Activated naive CD8-positive, alpha-beta T cell (primary cell): ENCODE measurements around the gene SLC38A2.
"Not testable (repeated sequence)": the region's sequence is repeated elsewhere in the genome, so short reads cannot be mapped to it uniquely, and the experiment has no call there.

Experiments used
- H3K27ac Mint-ChIP-seq: one replicate; pipeline ENCODE4 v1.8.0; 2021; ENCODE audit warnings: mixed read lengths
- H3K27me3 Mint-ChIP-seq: one replicate; pipeline ENCODE4 v1.8.0; 2021; ENCODE audit warnings: mixed read lengths
- H3K36me3 Mint-ChIP-seq: one replicate; pipeline ENCODE4 v1.8.0; 2021; ENCODE audit warnings: mixed read lengths
- H3K4me1 Mint-ChIP-seq: one replicate; pipeline ENCODE4 v1.8.0; 2021; ENCODE audit warnings: low read depth, mixed read lengths
- H3K4me3 Mint-ChIP-seq: one replicate; pipeline ENCODE4 v1.8.0; 2021; ENCODE audit warnings: mild to moderate bottlenecking, mixed read lengths
- H3K9me3 Mint-ChIP-seq: one replicate; pipeline ENCODE4 v1.8.0; 2021; ENCODE audit warnings: low read depth, mixed read lengths

The SLC38A2 gene

GRCh38 chr12:46402941-46403718, 30.6 kb upstream of the SLC38A2 start:
- H3K9me3 Mint-ChIP-seq, result peaks cover 8% of the 10 kb centered on the region
- peaks cover 70% of the 10 kb centered on the region for H3K4me1 Mint-ChIP-seq

DNA sequence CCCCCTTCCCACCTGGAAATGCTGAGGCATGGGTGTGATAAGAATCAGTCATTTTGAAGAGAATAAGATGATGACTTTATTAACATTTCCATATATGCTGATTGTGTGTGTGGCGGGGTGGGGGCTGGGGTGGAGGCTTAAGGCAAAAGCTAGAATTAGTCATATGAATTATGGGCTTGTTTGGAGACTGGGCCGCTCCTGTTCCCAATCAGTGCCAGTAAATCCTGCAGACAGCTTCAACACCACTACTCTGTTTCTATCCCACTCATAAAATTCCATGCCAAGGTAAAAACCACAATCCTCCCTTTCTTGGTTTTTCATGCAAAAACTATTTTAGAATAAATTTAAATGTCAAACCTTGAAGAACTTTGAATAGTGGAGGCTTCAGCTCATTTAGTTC, 29.9 kb upstream of the SLC38A2 start:
- Mint-ChIP-seq H3K27ac (no peak overlapping the region), H3K9me3 (peaks cover 8% of the 10 kb centered on the region), H3K4me1 (peaks cover 66% of the 10 kb centered on the region), H3K36me3 (peaks cover 11% of the 10 kb centered on the region), H3K27me3 (no peaks in the 10 kb centered on the region), H3K4me3 (no peak overlapping the region)

More at GRCh38 chr12:46402941-46403718, 30.6 kb upstream of the SLC38A2 start:
- Mint-ChIP-seq H3K4me3 (no peak overlapping the region), H3K27me3 (no peaks in the 10 kb centered on the region), H3K27ac (no peak overlapping the region), H3K36me3 (peaks cover 8% of the 10 kb centered on the region)

- H3K9me3 Mint-ChIP-seq, result peaks cover 8% of the 10 kb centered on the region
- H3K4me1 Mint-ChIP-seq, result peaks cover 59% of the 10 kb centered on the region
- H3K27me3 Mint-ChIP-seq, result no peaks in the 10 kb centered on the region
- no peak overlapping the region for H3K4me3 Mint-ChIP-seq
- no peak overlapping the region for H3K27ac Mint-ChIP-seq
- peaks cover 11% of the 10 kb centered on the region for H3K36me3 Mint-ChIP-seq
Measured at GRCh38 chr12:46401662-46402061, 29.1 kb upstream of the SLC38A2 start.

DNA sequence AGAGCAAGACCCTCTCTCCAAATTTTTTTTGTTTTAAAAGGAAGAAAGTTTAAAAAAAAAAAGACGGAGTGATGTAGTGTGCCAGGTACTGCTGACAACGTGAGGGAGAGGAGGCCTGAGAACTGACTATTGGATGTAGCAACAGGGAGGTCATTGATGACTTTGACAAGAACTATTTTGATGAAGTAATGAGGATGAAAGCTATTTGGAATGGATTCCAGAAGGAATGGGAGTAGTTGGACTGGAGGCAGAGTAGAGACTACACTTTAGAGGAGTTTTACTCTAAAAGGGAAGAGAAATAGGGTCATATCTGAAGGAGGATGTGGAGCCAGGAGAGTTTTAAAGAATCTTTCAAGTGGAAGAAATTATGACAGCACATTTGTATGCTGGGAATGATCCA, 27.8 kb upstream of the SLC38A2 start:
- peaks cover 11% of the 10 kb centered on the region for H3K36me3 Mint-ChIP-seq
- H3K4me3 Mint-ChIP-seq, result no peak overlapping the region
- H3K27me3 Mint-ChIP-seq, result no peaks in the 10 kb centered on the region
- H3K27ac Mint-ChIP-seq, result no peak overlapping the region
- peaks cover 53% of the 10 kb centered on the region for H3K4me1 Mint-ChIP-seq
- H3K9me3 Mint-ChIP-seq, result peaks cover 8% of the 10 kb centered on the region

- H3K4me3 Mint-ChIP-seq, H3K27me3 Mint-ChIP-seq, H3K9me3 Mint-ChIP-seq, H3K27ac Mint-ChIP-seq: not testable (repeated sequence)
- Mint-ChIP-seq H3K36me3 (peaks cover 11% of the 10 kb centered on the region), H3K4me1 (peaks cover 46% of the 10 kb centered on the region)
Measured at GRCh38 chr12:46399461-46400248, 27.1 kb upstream of the SLC38A2 start.

GRCh38 chr12:46396826-46397225, 24.3 kb upstream of the SLC38A2 start:
- peaks cover 8% of the 10 kb centered on the region for H3K9me3 Mint-ChIP-seq
- no peak overlapping the region for H3K27ac Mint-ChIP-seq
- peaks cover 17% of the 10 kb centered on the region for H3K36me3 Mint-ChIP-seq
- no peak overlapping the region for H3K4me3 Mint-ChIP-seq
- H3K4me1 Mint-ChIP-seq, result peaks cover 23% of the 10 kb centered on the region
- H3K27me3 Mint-ChIP-seq, result no peaks in the 10 kb centered on the region

GRCh38 chr12:46395388-46395787, 22.8 kb upstream of the SLC38A2 start:
- H3K4me1 Mint-ChIP-seq, result peaks cover 21% of the 10 kb centered on the region

DNA sequence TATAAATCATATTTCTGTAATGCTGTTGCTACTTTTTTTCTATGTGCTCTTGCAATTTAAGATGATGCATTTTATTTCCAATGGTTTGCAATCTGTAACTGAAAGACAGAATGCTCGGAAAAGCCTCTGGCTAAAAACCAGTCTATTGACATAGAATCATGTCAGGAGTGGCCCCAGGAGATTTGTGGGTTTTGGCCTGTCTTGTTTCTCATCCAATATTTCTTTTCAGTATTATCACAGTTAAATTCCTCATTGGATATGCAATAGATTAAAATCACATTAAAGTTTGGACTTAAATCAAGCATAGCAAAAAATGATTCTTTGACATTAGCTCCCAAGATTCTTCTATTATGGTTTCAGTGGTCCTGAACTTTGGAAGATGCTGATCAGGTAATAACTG, 19.1 kb upstream of the SLC38A2 start:
- Mint-ChIP-seq H3K9me3 (no peaks in the 10 kb centered on the region), H3K27ac (no peak overlapping the region), H3K4me1 (peaks cover 33% of the 10 kb centered on the region), H3K4me3 (no peak overlapping the region), H3K36me3 (peaks cover 16% of the 10 kb centered on the region), H3K27me3 (no peaks in the 10 kb centered on the region)

More at GRCh38 chr12:46395388-46395787, 22.8 kb upstream of the SLC38A2 start:
- Mint-ChIP-seq H3K27me3 (no peaks in the 10 kb centered on the region), H3K4me3 (no peak overlapping the region), H3K27ac (no peak overlapping the region), H3K9me3 (peaks cover 8% of the 10 kb centered on the region), H3K36me3 (peaks cover 24% of the 10 kb centered on the region)

- H3K4me1 Mint-ChIP-seq, result peaks cover 37% of the 10 kb centered on the region
- no peaks in the 10 kb centered on the region for H3K27me3 Mint-ChIP-seq
- H3K36me3 Mint-ChIP-seq, result peaks cover 15% of the 10 kb centered on the region
- no peak overlapping the region for H3K27ac Mint-ChIP-seq
- no peak overlapping the region for H3K4me3 Mint-ChIP-seq
- no peaks in the 10 kb centered on the region for H3K9me3 Mint-ChIP-seq
Measured at GRCh38 chr12:46390881-46391280, 18.3 kb upstream of the SLC38A2 start.

DNA sequence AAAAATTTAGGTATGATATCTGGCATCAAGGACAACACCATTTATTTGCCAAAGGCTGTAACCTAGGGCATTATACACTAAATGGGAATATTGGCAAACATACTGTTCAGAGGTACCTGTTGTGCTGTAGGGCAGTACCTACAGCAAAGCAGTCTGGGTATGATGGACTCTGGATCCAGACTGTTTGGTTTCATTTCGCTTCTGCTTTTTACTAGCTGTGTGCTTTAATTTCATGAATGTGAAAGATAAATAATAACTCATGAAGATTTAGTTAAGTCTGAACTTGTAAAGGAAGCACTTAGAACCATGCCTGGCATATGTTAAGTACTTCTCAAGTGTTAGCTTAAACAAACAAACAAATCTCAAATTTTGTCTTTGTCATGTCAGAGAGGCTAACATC, 17.7 kb upstream of the SLC38A2 start:
- Mint-ChIP-seq H3K36me3 (peaks cover 13% of the 10 kb centered on the region), H3K27me3 (no peaks in the 10 kb centered on the region), H3K4me3 (no peak overlapping the region), H3K9me3 (no peaks in the 10 kb centered on the region), H3K27ac (no peak overlapping the region), H3K4me1 (peaks cover 42% of the 10 kb centered on the region)

- Mint-ChIP-seq H3K27me3 (no peaks in the 10 kb centered on the region), H3K4me3 (no peak overlapping the region), H3K4me1 (peaks cover 51% of the 10 kb centered on the region), H3K36me3 (peaks cover 13% of the 10 kb centered on the region), H3K9me3 (no peaks in the 10 kb centered on the region), H3K27ac (no peak overlapping the region)
Measured at GRCh38 chr12:46389031-46389616, 16.6 kb upstream of the SLC38A2 start.

- peaks cover 54% of the 10 kb centered on the region for H3K4me1 Mint-ChIP-seq
- peak overlapping the region; percentile 73 for H3K27ac Mint-ChIP-seq
- no peaks in the 10 kb centered on the region for H3K27me3 Mint-ChIP-seq
- H3K9me3 Mint-ChIP-seq, result no peaks in the 10 kb centered on the region
- peak overlapping the region; percentile 43 for H3K4me3 Mint-ChIP-seq
- H3K36me3 Mint-ChIP-seq, result peaks cover 10% of the 10 kb centered on the region
Measured at GRCh38 chr12:46388427-46389021, 16.0 kb upstream of the SLC38A2 start.

DNA sequence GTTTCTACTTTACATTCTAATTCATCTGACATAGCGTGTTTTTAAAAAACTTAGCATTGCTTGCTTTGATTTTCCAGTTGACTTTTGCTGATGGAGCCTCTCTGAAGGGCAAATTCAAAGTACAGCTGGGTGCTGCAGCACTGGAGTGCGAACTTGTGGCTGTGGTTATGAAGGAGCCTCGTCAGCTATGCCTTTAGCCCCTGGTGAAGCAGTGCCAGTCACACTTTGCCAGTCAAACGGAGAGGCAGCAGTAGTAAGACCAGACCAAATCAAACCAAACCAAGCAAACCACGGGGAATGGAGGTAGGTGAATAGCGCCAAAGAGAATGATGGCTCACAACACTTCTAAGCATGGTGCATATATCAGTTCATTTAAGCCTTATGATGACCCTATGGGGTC, 15.1 kb upstream of the SLC38A2 start:
- Mint-ChIP-seq H3K36me3 (peaks cover 7% of the 10 kb centered on the region), H3K27ac (peak overlapping the region; percentile 79), H3K4me1 (peaks cover 55% of the 10 kb centered on the region), H3K4me3 (peak overlapping the region; percentile 60), H3K27me3 (no peaks in the 10 kb centered on the region), H3K9me3 (no peaks in the 10 kb centered on the region)

DNA sequence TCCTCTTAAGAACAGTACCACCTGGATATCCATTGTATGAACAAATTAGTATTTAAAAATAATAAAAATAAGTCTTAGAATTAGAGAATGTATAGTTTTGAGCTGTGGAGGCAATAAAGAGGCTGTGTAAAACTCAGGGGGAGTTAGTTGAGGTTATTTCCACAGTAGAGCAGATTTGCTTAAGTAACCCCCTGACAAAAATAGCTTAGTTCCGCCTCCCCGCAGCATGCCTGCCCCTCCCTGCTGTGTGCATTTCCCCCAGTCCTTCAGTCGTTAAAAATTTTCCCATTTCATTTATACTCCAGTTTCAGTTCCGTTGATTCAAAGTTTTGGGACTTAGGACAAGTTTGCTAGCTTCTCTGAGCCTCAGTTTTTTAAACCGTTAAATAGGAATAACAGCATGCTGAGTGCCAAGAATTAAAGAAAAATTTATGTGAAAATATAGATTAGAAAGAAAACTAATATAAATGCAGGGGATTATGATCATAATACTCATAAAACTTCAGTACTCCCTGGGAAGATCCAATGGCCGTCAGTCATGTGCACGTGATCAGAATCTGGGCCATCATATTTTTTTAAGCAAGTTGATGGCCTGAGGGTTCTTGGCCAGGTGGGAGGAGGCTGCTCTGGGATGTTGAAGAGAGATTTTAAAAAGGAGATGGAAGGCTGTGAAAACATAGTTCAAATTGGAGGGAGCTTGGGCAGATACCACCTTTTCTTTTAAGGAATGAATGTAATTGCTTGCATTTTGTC, 14.5 kb upstream of the SLC38A2 start:
- Mint-ChIP-seq H3K9me3 (no peaks in the 10 kb centered on the region), H3K36me3 (peaks cover 7% of the 10 kb centered on the region), H3K27ac (peak overlapping the region; percentile 50), H3K27me3 (no peaks in the 10 kb centered on the region), H3K4me3 (peak overlapping the region; percentile 60), H3K4me1 (peaks cover 61% of the 10 kb centered on the region)
